HG02763 (cell line): ENCODE data around the gene TCTN1.
"Not testable (repeated sequence)": the region's sequence is repeated elsewhere in the genome, so short reads cannot be mapped to it uniquely, and the experiment has no call there.

Experiments
- ATAC-seq: cut with Tn5 transposase; IDR thresholded peaks from one replicate; pipeline ENCODE4 v1.9.1; 2021; ENCODE audit warnings: mild to moderate bottlenecking, moderate library complexity; ENCODE audit not compliant: unreplicated experiment

Gene TCTN1

DNA sequence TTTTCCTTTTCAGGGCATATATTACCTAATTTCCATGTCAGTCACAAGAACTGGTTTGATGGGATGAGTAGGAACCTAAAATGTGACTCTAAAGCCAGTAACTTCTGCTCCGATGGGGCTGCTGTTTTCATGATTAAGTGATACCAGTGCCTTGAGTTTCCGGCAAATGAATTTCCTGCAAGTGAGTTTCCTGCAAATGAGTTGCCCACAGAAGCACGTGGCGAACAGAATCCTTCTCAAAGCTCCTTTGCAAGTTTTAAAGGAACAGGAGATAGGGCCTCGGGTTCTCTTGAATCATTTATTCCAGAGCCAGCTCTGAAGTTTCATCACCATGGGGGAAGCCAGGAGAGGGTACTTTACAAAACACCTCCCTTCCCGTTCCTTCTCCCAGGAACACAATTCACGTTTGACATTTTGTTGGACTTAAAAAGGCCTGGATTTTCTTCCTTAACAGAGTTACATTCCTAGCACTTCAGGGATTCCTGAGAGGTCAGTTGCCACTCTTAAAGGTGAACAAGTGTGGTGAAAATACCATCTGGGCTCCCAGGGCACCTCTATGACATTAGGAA is 28.6 kb upstream of the TCTN1 start:
- no peak for ATAC-seq

DNA sequence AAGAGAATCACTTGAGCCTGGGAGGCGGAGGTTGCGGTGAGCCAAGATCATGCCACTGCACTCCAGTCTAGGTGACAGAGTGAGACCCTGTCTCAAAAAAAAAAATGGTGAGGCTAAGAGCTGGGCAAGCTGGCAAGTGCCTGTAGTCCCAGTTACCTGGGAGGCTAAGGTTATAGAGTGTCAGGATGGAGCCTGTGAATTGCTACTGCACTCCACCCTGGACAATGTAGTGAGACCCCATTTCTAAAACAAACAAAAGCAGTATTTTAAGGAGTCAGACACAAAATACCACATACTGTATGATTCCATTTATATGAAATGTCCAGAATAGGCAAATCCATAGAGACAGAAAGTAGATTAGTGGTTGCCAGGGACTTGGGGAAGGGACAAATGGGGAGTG is 26.8 kb upstream of the TCTN1 start:
- not testable (repeated sequence) for ATAC-seq

- no peak for ATAC-seq
These were observed 23.9 kb upstream of the TCTN1 start for GRCh38 chr12:110590059-110590458.

- ATAC-seq = peak; percentile 80
These were observed 23.1 kb upstream of the TCTN1 start for GRCh38 chr12:110590806-110591326.

DNA sequence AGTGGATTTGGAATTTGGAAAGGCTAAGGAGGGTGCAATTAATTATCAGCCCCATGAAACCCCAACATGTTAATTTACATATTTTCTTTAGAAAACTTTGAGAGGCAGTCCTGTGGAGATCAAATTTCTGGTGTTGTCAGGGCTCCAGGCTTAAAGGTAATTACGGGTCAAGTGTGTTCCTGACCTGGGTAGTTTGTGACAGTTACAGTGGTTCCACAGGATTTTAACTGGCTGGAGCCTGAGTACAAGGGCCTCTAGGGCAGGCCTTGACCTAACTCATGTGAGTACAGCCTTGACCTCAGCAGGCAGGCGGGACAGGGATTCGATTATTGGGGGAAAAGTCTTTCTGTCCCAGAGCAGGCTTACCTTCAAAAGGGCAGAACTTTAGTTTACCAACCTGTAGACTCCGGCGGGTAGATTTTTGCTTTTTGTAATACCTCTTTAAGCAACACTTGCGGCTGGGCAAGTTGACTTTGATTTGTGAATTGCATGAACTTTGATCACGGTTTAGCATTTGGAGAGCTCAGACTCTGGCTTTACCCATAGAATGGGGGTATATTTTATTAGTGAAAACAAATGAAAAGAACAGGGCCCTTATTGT is 22.4 kb upstream of the TCTN1 start:
- ATAC-seq = no peak

DNA sequence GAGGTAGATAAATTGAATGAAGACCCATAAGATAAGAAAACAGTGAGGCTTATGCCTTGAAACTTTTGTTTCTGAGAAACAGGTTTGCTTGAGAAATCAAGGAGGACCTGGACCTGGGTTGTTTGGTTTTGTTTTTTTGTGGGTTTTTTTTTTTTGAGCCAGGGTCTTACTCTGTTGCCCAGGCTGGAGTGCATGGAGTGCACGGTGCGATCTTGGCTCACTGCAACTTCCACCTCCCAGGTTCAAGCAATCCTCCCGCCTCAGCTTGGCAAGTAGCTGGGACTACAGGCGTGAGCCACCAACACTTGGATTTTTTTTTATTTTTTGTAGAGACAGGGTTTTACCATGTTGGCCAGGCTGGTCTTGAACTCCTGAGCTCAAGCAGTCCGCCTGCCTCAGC is 21.9 kb upstream of the TCTN1 start:
- no peak for ATAC-seq

GRCh38 chr12:110592919-110593318 is 21.0 kb upstream of the TCTN1 start:
- not testable (repeated sequence) for ATAC-seq

DNA sequence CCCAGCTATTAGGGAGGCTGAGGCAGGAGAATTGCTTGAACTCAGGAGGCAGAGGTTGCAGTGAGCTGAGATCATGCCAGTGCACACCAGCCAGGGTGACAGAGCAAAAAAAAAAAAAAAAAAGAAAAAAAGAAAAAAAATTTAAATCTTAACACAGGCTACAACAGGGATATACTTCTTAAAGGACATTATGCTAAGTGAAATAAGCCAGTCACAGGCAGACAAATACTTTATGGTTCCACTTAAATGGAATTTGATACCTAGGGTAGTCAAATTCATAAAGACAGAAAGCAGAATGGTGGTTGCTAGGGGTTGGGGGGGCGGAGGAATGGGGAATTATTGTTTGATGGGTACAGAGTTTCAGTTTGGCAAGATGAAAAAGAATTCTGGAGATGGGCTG is 16.0 kb upstream of the TCTN1 start:
- no peak for ATAC-seq

DNA sequence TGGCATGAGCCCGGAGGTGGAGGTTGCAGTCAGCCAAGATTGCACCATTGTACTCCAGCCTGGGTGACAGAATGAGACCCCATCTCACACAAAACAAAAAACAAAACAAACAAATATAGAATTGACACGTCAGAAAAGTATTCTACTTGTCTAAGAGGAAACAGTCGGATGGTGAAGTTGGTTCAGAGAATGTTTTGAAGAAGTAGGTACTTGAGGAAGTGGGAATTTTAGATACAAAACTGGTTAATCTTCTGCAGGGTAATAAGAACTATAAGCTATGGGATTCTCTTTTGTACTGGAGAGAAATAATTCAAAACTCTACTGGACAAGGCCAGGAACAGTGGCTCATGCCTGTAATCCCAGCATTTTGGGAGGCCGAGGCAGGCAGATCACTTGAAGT is 14.6 kb upstream of the TCTN1 start:
- ATAC-seq = no peak

- no peak for ATAC-seq
These were observed 13.7 kb upstream of the TCTN1 start for GRCh38 chr12:110600254-110600653.

- not testable (repeated sequence) for ATAC-seq
These were observed 11.7 kb upstream of the TCTN1 start for GRCh38 chr12:110602085-110602814.

GRCh38 chr12:110606253-110606611 is 7.7 kb upstream of the TCTN1 start:
- no peak for ATAC-seq

DNA sequence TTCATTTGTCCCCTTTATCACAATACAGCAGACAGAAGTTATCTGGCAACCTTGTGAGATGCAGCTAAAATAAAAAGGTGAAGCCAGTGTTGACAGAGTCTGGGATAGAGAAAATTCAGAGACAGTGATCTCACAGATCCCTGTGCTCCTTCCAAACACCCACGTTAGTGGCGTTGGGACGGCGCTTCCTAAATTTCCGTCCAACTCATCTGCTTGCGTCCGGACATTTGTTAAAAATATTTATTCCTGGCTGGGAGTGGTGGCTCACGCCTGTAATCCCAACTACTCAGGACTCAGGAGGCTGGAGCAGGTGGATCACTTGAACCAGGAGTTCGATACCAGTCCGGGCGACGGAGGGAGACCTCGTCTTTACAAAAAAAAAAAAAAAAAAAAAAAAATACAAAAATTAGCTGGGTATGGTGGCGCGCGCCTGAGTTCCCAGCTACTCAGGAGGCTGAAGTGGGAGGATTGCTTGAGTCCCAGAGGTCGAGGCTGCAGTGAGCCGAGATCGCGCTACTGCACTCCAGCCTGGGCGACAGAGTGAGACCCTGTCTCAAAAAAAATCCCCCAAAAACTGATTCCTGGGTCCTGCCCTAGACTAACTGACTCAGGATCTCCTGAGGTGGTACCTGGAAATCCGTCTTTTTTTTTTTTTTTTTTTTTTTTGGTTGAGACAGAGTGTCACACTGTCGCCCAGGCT is 708 bp upstream of the TCTN1 start:
- ATAC-seq = no peak

DNA sequence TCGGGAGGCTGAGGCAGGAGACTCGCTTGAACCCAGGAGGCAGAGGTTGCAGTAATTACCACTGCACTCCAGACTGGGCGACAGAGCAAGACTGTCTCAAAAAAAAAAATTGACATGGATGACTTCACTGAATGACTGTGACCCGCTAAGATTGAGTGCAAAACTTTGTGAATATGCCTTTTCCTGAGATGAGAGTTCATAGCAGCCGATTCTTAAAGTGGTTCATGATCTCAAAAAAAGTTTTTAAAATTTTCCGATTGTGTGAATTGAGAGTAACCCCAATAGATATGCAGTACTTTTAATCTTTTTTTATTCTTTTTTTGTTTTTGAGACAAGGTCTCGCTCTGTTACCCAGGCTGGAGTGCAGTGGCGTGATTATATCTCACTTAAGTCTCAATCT is 1.2 kb downstream of the TCTN1 start:
- no peak for ATAC-seq

DNA sequence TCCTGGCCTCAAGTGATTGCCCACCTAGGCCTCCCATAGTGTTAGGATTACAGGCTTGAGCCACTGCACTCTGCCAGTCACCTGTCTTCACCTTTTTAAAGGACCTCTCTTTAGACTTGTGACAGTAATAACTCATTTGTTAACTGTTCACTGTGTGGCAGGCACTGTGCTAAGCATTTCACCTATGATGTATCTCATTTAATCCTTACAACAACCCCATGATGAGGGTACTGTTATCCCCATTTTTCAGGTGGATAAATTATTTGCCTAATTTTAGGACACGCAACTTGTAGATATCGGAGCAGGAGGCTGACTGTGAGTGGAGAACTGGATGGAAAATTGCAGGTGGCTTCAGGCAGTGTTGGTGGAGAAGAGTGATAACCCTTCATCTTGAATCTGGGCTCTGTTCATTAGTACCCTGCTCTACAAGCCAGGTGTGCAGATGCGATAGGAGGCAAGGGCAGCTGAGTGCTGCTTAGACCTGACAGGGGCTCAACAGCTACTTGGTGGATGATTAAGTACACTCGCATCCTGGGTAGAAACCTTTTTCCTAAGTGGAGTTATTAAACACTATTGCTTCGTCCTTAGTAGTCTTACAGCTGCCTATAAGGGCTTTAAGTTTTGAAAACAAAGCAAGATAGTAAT is 2.7 kb downstream of the TCTN1 start:
- ATAC-seq = no peak

DNA sequence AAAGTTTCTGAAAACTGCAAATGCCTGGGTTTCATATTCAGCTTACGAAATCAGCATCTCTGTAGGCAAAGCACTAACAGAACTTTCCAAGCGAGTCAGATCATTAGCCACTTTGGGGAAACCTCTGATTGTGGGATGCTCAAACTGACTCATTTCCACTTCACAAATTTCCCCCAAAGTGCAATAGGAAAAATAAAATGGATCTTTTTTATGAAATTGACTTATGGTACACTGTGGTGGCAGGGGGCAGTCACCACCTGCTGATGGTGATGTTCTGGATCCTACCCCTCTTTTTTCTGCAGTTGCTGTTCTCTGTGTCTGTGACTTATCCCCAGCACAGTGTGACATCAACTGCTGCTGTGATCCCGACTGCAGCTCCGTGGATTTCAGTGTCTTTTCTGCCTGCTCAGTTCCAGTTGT is 5.6 kb downstream of the TCTN1 start:
- peak; percentile 46 for ATAC-seq

- ATAC-seq = no peak
These were observed 8.7 kb downstream of the TCTN1 start for GRCh38 chr12:110622582-110622981.

- ATAC-seq = no peak
These were observed 13.7 kb downstream of the TCTN1 start for GRCh38 chr12:110627500-110628195.

DNA sequence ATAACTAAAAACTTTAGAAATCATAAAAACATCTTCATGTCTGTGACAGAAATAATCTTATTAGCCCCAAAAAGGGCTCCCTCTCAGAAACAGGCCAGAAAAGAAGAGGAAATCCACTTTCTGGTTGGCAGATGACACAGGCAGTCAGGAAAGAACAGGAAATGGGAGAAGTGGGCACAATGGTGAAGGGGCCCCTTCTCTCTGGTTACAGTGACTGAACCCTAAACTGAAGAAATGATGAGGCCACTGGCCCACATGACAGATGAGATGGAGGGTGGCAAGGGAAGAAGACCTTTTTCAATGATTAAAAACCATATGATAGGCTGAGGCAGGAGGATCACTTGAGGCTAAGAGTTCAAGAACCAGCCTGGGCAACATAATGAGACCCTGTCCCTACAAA is 21.1 kb downstream of the TCTN1 start:
- no peak for ATAC-seq

GRCh38 chr12:110636516-110636915 is 22.6 kb downstream of the TCTN1 start:
- ATAC-seq = no peak
